Body of pancreas (tissue), 4 donors: ENCODE data around the gene RALGAPA1. TPM values are rescaled to one million over a fixed set of nuclear protein-coding genes. Genes with fewer than 3 reads are reported as not detected.

Experiments
- ATAC-seq: fragments of 150-250 bp; one replicate; pipeline ENCODE4 v1.9.1; 2016
- DNase-seq, 4 donors: peaks; one replicate each; pipeline ENCODE4 v3.0.0-alpha.2; 2019
- H3K27ac ChIP-seq, 4 donors: fragments of 200-600 bp; sonication (generic); 1 replicate in 3 of 4; 2 replicates in 1 of 4; pipeline versions ENCODE4 v1.5.1 to v1.6.1; 2016 to 2019; ENCODE audit warnings: mild to moderate bottlenecking in 1 of 4, mixed read lengths in 1 of 4, moderate library complexity in 1 of 4
- H3K27me3 ChIP-seq, 2 donors: fragments of 200-600 bp; sonication (generic); one replicate each; pipeline ENCODE4 v1.6.0; 2016; ENCODE audit warnings: mild to moderate bottlenecking in 1 of 2
- H3K36me3 ChIP-seq, 2 donors: fragments of 200-600 bp; sonication (generic); replicated peaks in 1 of 2; 2 replicates each; pipeline ENCODE4 v1.5.1; 2016; ENCODE audit warnings: low read depth in 2 of 2; ENCODE audit not compliant: insufficient read depth in 1 of 2
- H3K4me1 ChIP-seq: fragments of 200-600 bp; sonication (generic); one replicate; pipeline ENCODE4 v1.6.0; 2016
- H3K4me3 ChIP-seq, 2 donors: fragments of 200-600 bp; sonication (generic); 1 replicate in 1 of 2; 2 replicates in 1 of 2; pipeline ENCODE4 v1.5.1; 2016 to 2019
- H3K9me3 ChIP-seq, 3 donors: fragments of 200-600 bp; sonication (generic); 1 replicate in 2 of 3; 2 replicates in 1 of 3; pipeline ENCODE4 v1.5.1; 2016
- POLR2A ChIP-seq, 3 donors: fragments of 450-650 bp; IDR thresholded peaks; one replicate each; pipeline ENCODE4 v1.6.1; 2016; ENCODE audit warnings: antibody characterized with exemption in 3 of 3, mild to moderate bottlenecking in 2 of 3
- WGBS, 2 donors: methylation state at CpG; one replicate each; pipeline ENCODE4 v1.1.5; 2017; 5-methylcytosine and 5-hydroxymethylcytosine counted together
- intact Hi-C: fragments of 100-400 bp; cut with DNase I; formaldehyde crosslinking; loops from one replicate; pipeline ENCODE4 v1.15.1; 2023
- total RNA-seq, 2 donors: library from RNA; depleted of rRNA; stranded (reverse); fragments of >200 nt; gene quantifications; one replicate each; pipeline ENCODE4 v1.1.0, GENCODE V29; 2016
- TF ChIP-seq, protein P1 (sequence below), 7 experiments: fragments of 450-650 bp in 4 of 7; fragments of 200-600 bp in 3 of 7; sonication (generic) in 3 of 7; IDR thresholded peaks; one replicate each; pipeline ENCODE4 v1.5.1; 2016 to 2019; ENCODE audit warnings: antibody characterized with exemption in 7 of 7

The RALGAPA1 gene
- total RNA-seq, 2 donors from 2014 or later: 34.9 to 48.8 TPM

DNA sequence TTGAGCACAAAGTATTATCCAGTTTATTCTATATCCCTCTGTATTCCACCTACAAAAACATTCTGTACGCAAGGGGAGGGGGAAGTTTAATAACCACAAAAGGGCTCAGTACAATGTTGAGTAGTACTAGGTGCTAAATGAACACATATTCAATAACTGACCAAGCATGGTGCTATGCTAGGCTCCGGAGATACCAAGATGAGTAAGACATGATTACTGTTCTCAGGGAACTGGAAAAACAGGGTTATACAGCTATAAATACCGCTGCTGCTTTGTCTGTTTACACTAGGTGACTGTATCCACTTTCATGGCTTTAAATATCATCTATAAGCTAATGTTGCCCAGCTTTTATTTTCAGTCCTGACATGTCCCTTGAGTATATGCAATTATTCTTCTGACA, 139.3 kb downstream of the RALGAPA1 start:
- TF ChIP-seq POLR2A (IDR thresholded peaks at IDR 0.05): no peak
- TF ChIP-seq, protein P1, sequence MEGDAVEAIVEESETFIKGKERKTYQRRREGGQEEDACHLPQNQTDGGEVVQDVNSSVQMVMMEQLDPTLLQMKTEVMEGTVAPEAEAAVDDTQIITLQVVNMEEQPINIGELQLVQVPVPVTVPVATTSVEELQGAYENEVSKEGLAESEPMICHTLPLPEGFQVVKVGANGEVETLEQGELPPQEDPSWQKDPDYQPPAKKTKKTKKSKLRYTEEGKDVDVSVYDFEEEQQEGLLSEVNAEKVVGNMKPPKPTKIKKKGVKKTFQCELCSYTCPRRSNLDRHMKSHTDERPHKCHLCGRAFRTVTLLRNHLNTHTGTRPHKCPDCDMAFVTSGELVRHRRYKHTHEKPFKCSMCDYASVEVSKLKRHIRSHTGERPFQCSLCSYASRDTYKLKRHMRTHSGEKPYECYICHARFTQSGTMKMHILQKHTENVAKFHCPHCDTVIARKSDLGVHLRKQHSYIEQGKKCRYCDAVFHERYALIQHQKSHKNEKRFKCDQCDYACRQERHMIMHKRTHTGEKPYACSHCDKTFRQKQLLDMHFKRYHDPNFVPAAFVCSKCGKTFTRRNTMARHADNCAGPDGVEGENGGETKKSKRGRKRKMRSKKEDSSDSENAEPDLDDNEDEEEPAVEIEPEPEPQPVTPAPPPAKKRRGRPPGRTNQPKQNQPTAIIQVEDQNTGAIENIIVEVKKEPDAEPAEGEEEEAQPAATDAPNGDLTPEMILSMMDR (IDR thresholded peaks at IDR 0.05): no peak
- WGBS, 2 donors: 67 to 74% methylated on average over 3 of the region's 3 CpGs
- Histone ChIP-seq H3K36me3 (peaks cover 0 to 8% of the 10 kb centered on the region in 2 donors), H3K4me3 (no peak overlapping the region), H3K27me3 (no peaks in the 10 kb centered on the region), H3K9me3 (no peaks in the 10 kb centered on the region), H3K4me1 (no peaks in the 10 kb centered on the region), H3K27ac (no peak overlapping the region)
- DNase-seq (no peak), ATAC-seq (no peak)
- intact Hi-C loops: no loop called here

GRCh38 chr14:35666429-35667043, 142.6 kb downstream of the RALGAPA1 start:
- ATAC-seq (no peak), DNase-seq (no peak)
- Histone ChIP-seq H3K27ac (no peak overlapping the region), H3K4me3 (no peak overlapping the region), H3K4me1 (no peaks in the 10 kb centered on the region), H3K27me3 (no peaks in the 10 kb centered on the region), H3K36me3 (peaks cover 0 to 4% of the 10 kb centered on the region in 2 donors), H3K9me3 (no peaks in the 10 kb centered on the region)
- TF ChIP-seq POLR2A (IDR thresholded peaks at IDR 0.05): no peak
- TF ChIP-seq, protein P1 (IDR thresholded peaks at IDR 0.05): no peak
- intact Hi-C loops: no loop called here

DNA sequence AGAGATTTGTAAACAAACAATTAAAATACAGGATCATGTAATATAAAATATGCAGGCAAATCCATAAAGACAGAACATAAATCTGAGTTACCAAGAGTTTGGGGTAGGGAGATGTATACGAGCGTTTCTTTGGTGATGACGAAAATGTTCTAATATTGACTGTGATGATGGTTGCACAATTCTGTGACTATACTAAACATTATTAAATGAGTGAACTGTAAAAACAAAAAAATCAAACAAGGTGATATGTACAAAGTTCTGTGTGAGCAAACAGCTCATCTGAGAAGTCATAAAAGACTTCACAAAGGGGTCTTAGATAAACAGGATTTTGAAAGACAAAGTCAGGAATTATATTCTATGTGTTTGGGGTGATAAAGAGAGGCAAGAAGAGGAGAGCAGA, 147.2 kb downstream of the RALGAPA1 start:
- Histone ChIP-seq H3K36me3 (peaks cover 0 to 4% of the 10 kb centered on the region in 2 donors), H3K27me3 (no peaks in the 10 kb centered on the region), H3K27ac (no peak overlapping the region), H3K9me3 (no peaks in the 10 kb centered on the region), H3K4me3 (no peak overlapping the region), H3K4me1 (no peaks in the 10 kb centered on the region)
- DNase-seq: no peak
- ATAC-seq: no peak
- WGBS, 2 donors: 90 to 96% methylated on average over 3 of the region's 3 CpGs
- TF ChIP-seq POLR2A (IDR thresholded peaks at IDR 0.05): no peak
- TF ChIP-seq, protein P1 (IDR thresholded peaks at IDR 0.05): no peak
- intact Hi-C loops: no loop called here

GRCh38 chr14:35653045-35653444, 156.1 kb downstream of the RALGAPA1 start:
- Histone ChIP-seq H3K4me1 (no peaks in the 10 kb centered on the region), H3K4me3 (no peak overlapping the region), H3K36me3 (no peaks in the 10 kb centered on the region), H3K9me3 (no peaks in the 10 kb centered on the region), H3K27ac (no peak overlapping the region), H3K27me3 (no peaks in the 10 kb centered on the region)
- 97% methylated on average over 1 of the region's 1 CpG for WGBS, 2 donors
- DNase-seq (no peak), ATAC-seq (no peak)
- intact Hi-C loops: no loop called here
- TF ChIP-seq, protein P1 (IDR thresholded peaks at IDR 0.05): no peak
- no peak for TF ChIP-seq POLR2A (IDR thresholded peaks at IDR 0.05)

GRCh38 chr14:35643513-35643912, 165.6 kb downstream of the RALGAPA1 start:
- ATAC-seq: no peak
- Histone ChIP-seq H3K36me3 (peaks cover 4 to 5% of the 10 kb centered on the region in 2 donors), H3K4me1 (no peaks in the 10 kb centered on the region), H3K4me3 (no peak overlapping the region), H3K9me3 (no peaks in the 10 kb centered on the region), H3K27ac (no peak overlapping the region), H3K27me3 (no peaks in the 10 kb centered on the region)
- TF ChIP-seq, protein P1 (IDR thresholded peaks at IDR 0.05): no peak
- DNase-seq: no peak
- intact Hi-C loops: no loop called here
